Kidney (tissue), 14 donors: ENCODE results near the gene UBE2D2. TPM values are rescaled to one million over a fixed set of nuclear protein-coding genes. Genes with fewer than 3 reads are reported as not detected.

Experiments
- DNase-seq, 5 donors: peaks; one replicate each; pipeline ENCODE4 v3.0.0-alpha.2; 2013 to 2020
- FAIRE-seq: peaks from 2 replicates; lab custom pipeline; 2012; peaks lifted over from hg19 to GRCh38; lab: Jason Lieb, UNC
- H3K27ac ChIP-seq, 2 donors: one replicate each; pipeline ENCODE4 v1.7.0; 2013; ENCODE audit warnings: low read depth in 2 of 2, low read length in 2 of 2, inconsistent platforms in 1 of 2
- H3K27me3 ChIP-seq: one replicate; pipeline ENCODE4 v1.7.1; 2013; ENCODE audit warnings: low read length, inconsistent platforms; ENCODE audit not compliant: control insufficient read depth, insufficient read depth
- H3K36me3 ChIP-seq, 3 donors: one replicate each; pipeline versions ENCODE4 v1.7.0 to v1.7.1; 2013; ENCODE audit warnings: low read length in 3 of 3, control low read depth in 1 of 3, inconsistent platforms in 1 of 3; ENCODE audit not compliant: insufficient read depth in 3 of 3, control insufficient read depth in 2 of 3
- H3K4me1 ChIP-seq, 3 donors: one replicate each; pipeline versions ENCODE4 v1.7.0 to v1.7.1; 2013; ENCODE audit warnings: low read length in 3 of 3, inconsistent platforms in 1 of 3, low read depth in 1 of 3; ENCODE audit not compliant: control insufficient read depth in 2 of 3, insufficient read depth in 2 of 3
- H3K4me3 ChIP-seq, 3 donors: one replicate each; pipeline versions ENCODE4 v1.7.0 to v1.8.1; 2013; ENCODE audit warnings: low read length in 3 of 3, control low read depth in 1 of 3, inconsistent platforms in 1 of 3
- H3K9ac ChIP-seq, 3 donors: one replicate each; pipeline versions ENCODE4 v1.7.0 to v1.7.1; 2013; ENCODE audit warnings: low read length in 3 of 3, control low read depth in 1 of 3, inconsistent platforms in 1 of 3
- H3K9me3 ChIP-seq, 3 donors: one replicate each; pipeline versions ENCODE4 v1.7.0 to v1.7.1; 2013; ENCODE audit warnings: low read length in 3 of 3, control low read depth in 1 of 3, inconsistent platforms in 1 of 3; ENCODE audit not compliant: control insufficient read depth in 2 of 3, insufficient read depth in 1 of 3
- CTCF ChIP-seq: IDR thresholded peaks from 3 replicates; pipeline ENCODE4 v1.5.1; 2012; ENCODE audit warnings: mild to moderate bottlenecking, moderate library complexity, borderline replicate concordance; ENCODE audit not compliant: insufficient read depth; ENCODE audit errors: extremely low read depth
- intact Hi-C: fragments of 100-400 bp; cut with DNase I; formaldehyde crosslinking; loops from one replicate; pipeline ENCODE4 v1.11.1; 2022
- polyA plus RNA-seq: library from polyadenylated mRNA; stranded (reverse); fragments of 350-450 nt; fragmentation: Illumina TruSeq; extraction: RNeasy Lipid Tissue Mini Kit (QIAGEN cat#74804); gene quantifications from one replicate; pipeline ENCODE4 v1.2.3, GENCODE V29; 2014; ENCODE audit warnings: low read depth, low replicate concordance; ENCODE audit not compliant: insufficient read depth
- total RNA-seq: library from RNA; stranded (reverse); fragmentation: NEBNext Ultra II Directional; extraction: Animal tissue kit (Norgen Biotek cat#: 25700); gene quantifications from one replicate; pipeline ENCODE4 v1.2.1, GENCODE V29; 2021
- donor health status: control.
- donor health status: control.
- donor health status: control.
- donor health status: control.
- donor health status: control.
- donor health status: DM: yes; HTN: yes; CAD: no.
- donor health status: Normal renal cell carcinoma (clear cell type).

UBE2D2 gene
- total and polyA plus RNA-seq, 2 donors from 2014 or later = 118 to 131 TPM

DNA sequence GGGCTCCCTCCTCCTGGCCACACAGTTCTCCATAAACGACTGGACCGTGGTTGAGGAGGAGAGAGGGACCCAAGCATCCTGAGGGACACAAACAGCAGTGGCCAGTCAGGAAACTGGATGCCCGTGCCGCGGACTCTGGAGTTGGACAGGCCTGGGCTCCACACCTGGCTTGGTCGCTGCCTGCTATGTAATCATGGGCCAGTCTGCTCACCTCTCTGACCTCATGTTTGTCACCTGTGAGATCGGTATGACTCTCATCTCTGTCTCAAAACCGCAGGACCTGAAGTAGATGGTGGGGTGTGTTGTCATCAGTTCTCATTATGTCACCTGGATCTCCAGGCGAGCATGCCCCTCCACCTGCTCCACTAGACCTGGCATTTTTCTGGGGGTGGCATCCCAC is 101.5 kb downstream of the UBE2D2 start:
- no peak overlapping the region for H3K4me3 ChIP-seq
- DNase-seq (no peak), FAIRE-seq (no peak)
- intact Hi-C loops = no loop called here
- H3K27me3 ChIP-seq = no peaks in the 10 kb centered on the region
- TF ChIP-seq CTCF = no peak
- H3K9me3 ChIP-seq = no peaks in the 10 kb centered on the region
- peak overlapping the region in 1 of 3 donors; percentile 82 for H3K9ac ChIP-seq
- peaks cover 3 to 86% (median 83%) of the 10 kb centered on the region in 3 donors for H3K4me1 ChIP-seq
- H3K27ac ChIP-seq = peak overlapping the region; percentile 93 to 95
- peaks cover 0 to 3% (median 0%) of the 10 kb centered on the region in 3 donors for H3K36me3 ChIP-seq

DNA sequence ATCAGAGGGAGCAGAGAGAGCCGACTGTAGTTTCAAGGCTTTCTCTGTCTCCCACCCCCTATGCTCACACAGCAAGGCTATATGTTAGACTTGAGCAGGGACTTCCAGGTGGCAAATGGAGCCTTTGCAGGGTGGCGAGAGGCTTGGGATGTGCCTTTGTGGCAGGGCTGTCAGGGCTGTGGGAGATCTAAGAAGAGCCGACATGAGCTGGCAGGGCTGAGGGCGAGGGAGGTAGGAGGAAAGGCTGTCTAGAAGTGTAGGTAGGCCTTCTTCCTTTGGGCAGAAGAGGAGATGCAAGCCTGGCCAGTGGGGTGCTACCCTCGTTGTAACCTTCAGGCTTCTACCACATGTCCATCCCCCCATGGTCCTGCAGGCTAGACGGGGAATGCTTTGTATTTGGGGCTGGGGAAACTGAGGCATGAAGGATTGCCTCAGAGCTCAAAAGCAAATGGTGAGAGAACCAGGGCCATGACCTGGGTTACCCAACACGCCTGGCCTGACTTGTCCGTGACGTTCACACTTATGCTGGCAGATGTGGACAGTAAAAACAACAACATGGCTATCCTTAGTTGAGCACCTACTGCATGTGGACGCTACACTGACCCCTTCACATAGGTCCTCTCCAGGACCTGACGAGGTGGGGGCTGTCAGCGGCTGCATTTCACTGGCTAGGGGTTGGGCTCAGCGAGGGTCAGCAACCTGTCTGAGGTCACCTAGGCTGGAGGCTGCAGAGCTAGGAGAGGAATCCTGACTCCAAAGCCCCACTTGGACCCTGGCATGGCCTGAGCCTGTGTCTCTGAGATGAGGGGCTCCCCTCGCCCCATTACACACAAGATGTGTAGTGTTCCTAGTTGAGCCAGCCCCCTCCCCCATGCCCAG is 102.3 kb downstream of the UBE2D2 start:
- intact Hi-C loops = no loop called here
- Histone ChIP-seq H3K27me3 (no peaks in the 10 kb centered on the region), H3K36me3 (peaks cover 0 to 3% (median 0%) of the 10 kb centered on the region in 3 donors), H3K4me1 (peaks cover 3 to 82% (median 80%) of the 10 kb centered on the region in 3 donors), H3K9ac (peak overlapping the region in 1 of 3 donors; percentile 38), H3K9me3 (no peaks in the 10 kb centered on the region), H3K4me3 (no peak overlapping the region), H3K27ac (peak overlapping the region; percentile 93 to 95)
- FAIRE-seq (no peak), DNase-seq (no peak)
- TF ChIP-seq CTCF = no peak

- Histone ChIP-seq H3K36me3 (peaks cover 0 to 3% (median 0%) of the 10 kb centered on the region in 3 donors), H3K9ac (peak overlapping the region in 1 of 3 donors; percentile 38), H3K27ac (peak overlapping the region; percentile 93 to 95), H3K9me3 (no peaks in the 10 kb centered on the region), H3K4me1 (peaks cover 0 to 82% (median 82%) of the 10 kb centered on the region in 3 donors), H3K27me3 (no peaks in the 10 kb centered on the region), H3K4me3 (no peak overlapping the region)
- FAIRE-seq (no peak), DNase-seq (no peak)
- TF ChIP-seq CTCF = no peak
- intact Hi-C loops = no loop called here
Measured at GRCh38 chr5:139664086-139664693, 103.1 kb downstream of the UBE2D2 start.
